A549 (cell line): ENCODE measurements around the gene PRKCE. TPM values are rescaled to one million over a fixed set of nuclear protein-coding genes. Genes with fewer than 3 reads are reported as not detected.

Experiments used
- ATAC-seq, 2 experiments: fragments of 200-7000 bp in 1 of 2; fragments of >200 bp in 1 of 2; cut with Nextera tagmentation in 1 of 2; cut with Tn5 transposase in 1 of 2; 3 replicates each; pipeline versions ENCODE4 v1.8.0 to v1.9.1; 2018 to 2020; ENCODE audit warnings: mild to moderate bottlenecking in 1 of 2, moderate library complexity in 1 of 2
- CTCF ChIA-PET: fragments of 300-600 bp; sonication (Branson Sonifier 250); formaldehyde crosslinking; extraction: SDS; loops from one replicate; lab custom pipeline; 2021; ENCODE audit warnings: antibody characterized with exemption, inconsistent platforms; lab: Yijun Ruan, JAX
- POLR2A ChIA-PET: fragments of 350-600 bp; formaldehyde crosslinking; extraction: SDS; loops from one replicate; lab custom pipeline; 2021; ENCODE audit warnings: antibody characterized with exemption, inconsistent platforms; lab: Yijun Ruan, JAX
- DNase-seq, 2 experiments: peaks; one replicate each; pipeline versions ENCODE4 v3.0.0 to v3.0.0-alpha.2; 2011 to 2016; ENCODE audit warnings: low read depth in 1 of 2, low spot score in 1 of 2
- FAIRE-seq: peaks from 2 replicates; lab custom pipeline; 2011; peaks lifted over from hg19 to GRCh38; lab: Jason Lieb, UNC
- H3K27ac ChIP-seq, 2 experiments: fragments of >200 bp; sonication (Bioruptor Twin); formaldehyde crosslinking; 3 replicates each; pipeline ENCODE4 v1.5.1; 2016 to 2017
- H3K4me1 ChIP-seq: fragments of >200 bp; sonication (Bioruptor Twin); formaldehyde crosslinking; 3 replicates; pipeline ENCODE4 v1.6.1; 2016
- H3K4me2 ChIP-seq: fragments of >200 bp; sonication (Bioruptor Twin); formaldehyde crosslinking; 3 replicates; pipeline ENCODE4 v1.6.1; 2016
- H3K4me3 ChIP-seq: fragments of >200 bp; sonication (Bioruptor Twin); formaldehyde crosslinking; 3 replicates; pipeline ENCODE4 v1.5.1; 2016
- H3K9me3 ChIP-seq: fragments of >200 bp; sonication (Bioruptor Twin); formaldehyde crosslinking; 3 replicates; pipeline ENCODE4 v1.6.1; 2016
- BHLHE40 ChIP-seq: IDR thresholded peaks from 2 replicates; pipeline ENCODE4 v1.6.1; 2012; ENCODE audit warnings: low read depth, low read length, inconsistent platforms
- CBX8 ChIP-seq: fragments of 200-600 bp; sonication (generic); IDR thresholded peaks from 2 replicates; pipeline ENCODE4 v1.6.1; 2016
- EHMT2 ChIP-seq: fragments of 200-600 bp; sonication (generic); IDR thresholded peaks from 2 replicates; pipeline ENCODE4 v1.6.1; 2016; ENCODE audit warnings: antibody characterized with exemption, low read depth, mild to moderate bottlenecking, moderate library complexity
- EP300 ChIP-seq, 2 experiments: fragments of >200 bp; sonication (Bioruptor Twin); formaldehyde crosslinking; IDR thresholded peaks; 2 replicates in 1 of 2; 3 replicates in 1 of 2; pipeline ENCODE4 v1.6.1; 2016 to 2017
- ESRRA ChIP-seq: fragments of 150-350 bp; IDR thresholded peaks from 2 replicates; pipeline ENCODE4 v1.6.1; 2014; ENCODE audit warnings: mild to moderate bottlenecking, low read length, borderline replicate concordance
- FOSB ChIP-seq: fragments of 250-450 bp; sonication (Bioruptor Pico); IDR thresholded peaks from 2 replicates; pipeline ENCODE4 v1.5.0; 2020; ENCODE audit warnings: mild to moderate bottlenecking, moderate library complexity
- FOXS1 ChIP-seq: fragments of 250-450 bp; sonication (Bioruptor Pico); IDR thresholded peaks from 2 replicates; pipeline ENCODE4 v1.5.0; 2020; ENCODE audit warnings: mild to moderate bottlenecking, moderate library complexity
- KDM5A ChIP-seq: fragments of 200-600 bp; sonication (generic); IDR thresholded peaks from 2 replicates; pipeline ENCODE4 v1.6.1; 2016; ENCODE audit warnings: antibody characterized with exemption, mild to moderate bottlenecking
- MAFK ChIP-seq: fragments of 450-650 bp; IDR thresholded peaks from 2 replicates; pipeline ENCODE4 v1.6.1; 2014; ENCODE audit not compliant: partially characterized antibody
- MAX ChIP-seq: IDR thresholded peaks from 2 replicates; pipeline ENCODE4 v1.6.1; 2012
- MAZ ChIP-seq: fragments of 150-350 bp; IDR thresholded peaks from 2 replicates; pipeline ENCODE4 v1.6.1; 2014; ENCODE audit warnings: antibody characterized with exemption, low read depth, low read length, borderline replicate concordance
- MYC ChIP-seq: IDR thresholded peaks from 2 replicates; pipeline ENCODE4 v1.6.1; 2012; ENCODE audit warnings: mild to moderate bottlenecking, inconsistent platforms, low read length, improper control_type of control experiment, borderline replicate concordance
- NR3C1 ChIP-seq: fragments of >200 bp; sonication (Bioruptor Twin); formaldehyde crosslinking; IDR thresholded peaks from 3 replicates; pipeline ENCODE4 v1.6.1; 2017
- PHF8 ChIP-seq: fragments of 200-600 bp; sonication (generic); IDR thresholded peaks from 2 replicates; pipeline ENCODE4 v1.6.1; 2016; ENCODE audit warnings: low read depth, mild to moderate bottlenecking, antibody characterized with exemption, moderate library complexity, borderline replicate concordance
- POLR2AphosphoS2 ChIP-seq: conservative IDR thresholded peaks from 2 replicates; pipeline ENCODE4 v1.6.1; 2012; ENCODE audit warnings: low read length, improper control_type of control experiment, inconsistent platforms
- RARB ChIP-seq: fragments of 250-450 bp; sonication (Bioruptor Pico); IDR thresholded peaks from 2 replicates; pipeline ENCODE4 v1.8.0; 2021; ENCODE audit warnings: mild to moderate bottlenecking, moderate library complexity
- RCOR1 ChIP-seq: fragments of 150-350 bp; IDR thresholded peaks from 2 replicates; pipeline ENCODE4 v1.6.1; 2014; ENCODE audit warnings: antibody characterized with exemption, low read length, low read depth
- RNF2 ChIP-seq: fragments of 200-600 bp; sonication (generic); IDR thresholded peaks from 2 replicates; pipeline ENCODE4 v1.6.1; 2016; ENCODE audit warnings: low read depth, mild to moderate bottlenecking, antibody characterized with exemption, moderate library complexity, borderline replicate concordance
- SMC3 ChIP-seq: fragments of >200 bp; sonication (Bioruptor Twin); formaldehyde crosslinking; IDR thresholded peaks from 3 replicates; pipeline ENCODE4 v1.6.1; 2018; ENCODE audit warnings: inconsistent platforms
- TFCP2L1 ChIP-seq: fragments of 250-450 bp; sonication (Bioruptor Pico); IDR thresholded peaks from 2 replicates; pipeline ENCODE4 v1.5.0; 2021; ENCODE audit warnings: mild to moderate bottlenecking
- ZC3H11A ChIP-seq: fragments of 450-650 bp; IDR thresholded peaks from 2 replicates; pipeline ENCODE4 v1.6.1; 2014; ENCODE audit warnings: antibody characterized with exemption, mild to moderate bottlenecking
- ZFP36 ChIP-seq: fragments of 450-650 bp; IDR thresholded peaks from 2 replicates; pipeline ENCODE4 v1.6.1; 2014; ENCODE audit warnings: borderline replicate concordance; ENCODE audit not compliant: partially characterized antibody
- WGBS: methylation state at CpG from one replicate; pipeline ENCODE4 v1.1.6; 2017; ENCODE audit errors: missing lambda C conversion rate; 5-methylcytosine and 5-hydroxymethylcytosine counted together
- polyA plus RNA-seq, 4 experiments: library from polyadenylated mRNA; depleted of rRNA in 3 of 4; stranded (reverse); fragments of >200 nt; fragmentation: RNase III in 1 of 4; extraction: RNeasy Plus Mini Kit Qiagen cat#74134 plus additional on column Dnase treatment in 1 of 4; gene quantifications; 2 replicates in 3 of 4; 3 replicates in 1 of 4; pipeline ENCODE4 v1.2.3, GENCODE V29; 2011 to 2017
- TF ChIP-seq, protein P1 (sequence below): fragments of 250-450 bp; sonication (Bioruptor Pico); IDR thresholded peaks from 2 replicates; pipeline ENCODE4 v1.5.0; 2021; ENCODE audit warnings: mild to moderate bottlenecking, moderate library complexity, borderline replicate concordance
- TF ChIP-seq, protein P2 (sequence below): IDR thresholded peaks from 2 replicates; pipeline ENCODE4 v1.6.1; 2012

Gene PRKCE
- polyA plus RNA-seq, 2 of the 4 experiments (the other 2 are of a cell fraction): 11.5 to 12.0 TPM

GRCh38 chr2:46064396-46064795 lies 412.9 kb downstream of the PRKCE start:
- H3K4me2 ChIP-seq: no peak overlapping the region
- ChIA-PET POLR2A (interaction anchor here (2.4 kb wide), 1 partner anchor 233 kb away, joined by 23 read pairs; the partner anchor contains the start of gene EPAS1), CTCF (interaction anchor here (1.0 to 4.0 kb wide), 9 partner anchors 15 to 244 kb away, joined by 3 to 39 read pairs (median 5); no protein-coding TSS in a partner anchor)
- H3K9me3 ChIP-seq: no peaks in the 10 kb centered on the region
- H3K27ac ChIP-seq: peak overlapping the region; percentile 88 to 91
- H3K4me1 ChIP-seq: peaks cover 60% of the 10 kb centered on the region
- TF ChIP-seq FOSB: no peak
- TF ChIP-seq BHLHE40: no peak
- TF ChIP-seq, protein P1, sequence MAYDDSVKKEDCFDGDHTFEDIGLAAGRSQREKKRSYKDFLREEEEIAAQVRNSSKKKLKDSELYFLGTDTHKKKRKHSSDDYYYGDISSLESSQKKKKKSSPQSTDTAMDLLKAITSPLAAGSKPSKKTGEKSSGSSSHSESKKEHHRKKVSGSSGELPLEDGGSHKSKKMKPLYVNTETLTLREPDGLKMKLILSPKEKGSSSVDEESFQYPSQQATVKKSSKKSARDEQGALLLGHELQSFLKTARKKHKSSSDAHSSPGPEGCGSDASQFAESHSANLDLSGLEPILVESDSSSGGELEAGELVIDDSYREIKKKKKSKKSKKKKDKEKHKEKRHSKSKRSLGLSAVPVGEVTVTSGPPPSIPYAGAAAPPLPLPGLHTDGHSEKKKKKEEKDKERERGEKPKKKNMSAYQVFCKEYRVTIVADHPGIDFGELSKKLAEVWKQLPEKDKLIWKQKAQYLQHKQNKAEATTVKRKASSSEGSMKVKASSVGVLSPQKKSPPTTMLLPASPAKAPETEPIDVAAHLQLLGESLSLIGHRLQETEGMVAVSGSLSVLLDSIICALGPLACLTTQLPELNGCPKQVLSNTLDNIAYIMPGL (CRISPR knock-in tag): no peak
- no peak for TF ChIP-seq MAZ
- no peak for TF ChIP-seq ESRRA
- no peak for TF ChIP-seq RNF2
- TF ChIP-seq MAX: no peak
- FAIRE-seq (no peak), DNase-seq (no peak), ATAC-seq (no peak)
- 89% methylated on average over 1 of the region's 1 CpG for WGBS
- H3K4me3 ChIP-seq: no peak overlapping the region

- WGBS: 95% methylated on average over 4 of the region's 4 CpGs
- Histone ChIP-seq H3K4me3 (no peak overlapping the region), H3K4me1 (peaks cover 61% of the 10 kb centered on the region), H3K9me3 (no peaks in the 10 kb centered on the region), H3K27ac (peak overlapping the region; percentile 88 to 91), H3K4me2 (no peak overlapping the region)
- TF ChIP-seq MYC: no peak
- TF ChIP-seq, protein P2, sequence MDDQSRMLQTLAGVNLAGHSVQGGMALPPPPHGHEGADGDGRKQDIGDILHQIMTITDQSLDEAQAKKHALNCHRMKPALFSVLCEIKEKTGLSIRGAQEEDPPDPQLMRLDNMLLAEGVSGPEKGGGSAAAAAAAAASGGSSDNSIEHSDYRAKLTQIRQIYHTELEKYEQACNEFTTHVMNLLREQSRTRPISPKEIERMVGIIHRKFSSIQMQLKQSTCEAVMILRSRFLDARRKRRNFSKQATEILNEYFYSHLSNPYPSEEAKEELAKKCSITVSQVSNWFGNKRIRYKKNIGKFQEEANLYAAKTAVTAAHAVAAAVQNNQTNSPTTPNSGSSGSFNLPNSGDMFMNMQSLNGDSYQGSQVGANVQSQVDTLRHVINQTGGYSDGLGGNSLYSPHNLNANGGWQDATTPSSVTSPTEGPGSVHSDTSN: no peak
- no peak for TF ChIP-seq EHMT2
- TF ChIP-seq CBX8: no peak
- TF ChIP-seq EP300 (IDR thresholded peaks at IDR 0.05): no peak
- no peak for TF ChIP-seq ZC3H11A
- no peak for TF ChIP-seq PHF8
- TF ChIP-seq POLR2AphosphoS2: no peak
- TF ChIP-seq NR3C1: no peak
- TF ChIP-seq ZFP36: no peak
- no peak for TF ChIP-seq KDM5A
- TF ChIP-seq MAFK: no peak
- no peak for TF ChIP-seq TFCP2L1 (CRISPR knock-in tag)
- TF ChIP-seq RCOR1: no peak
- TF ChIP-seq RARB: no peak
- TF ChIP-seq SMC3: no peak
- no peak for TF ChIP-seq FOXS1
- FAIRE-seq: no peak
- no peak for ATAC-seq
- DNase-seq: no peak
- ChIA-PET CTCF (interaction anchor here (0.6 to 4.0 kb wide), 14 partner anchors 10 to 585 kb away, joined by 3 to 39 read pairs (median 3); no protein-coding TSS in a partner anchor), POLR2A (no interaction called here)
These were observed 413.7 kb downstream of the PRKCE start for GRCh38 chr2:46065152-46065551.
